ENCODE data around the gene COMMD2.

COMMD2 gene

GRCh38 chr3:149727656-149728055 is 24.6 kb downstream of the COMMD2 start:
- H3K4me3 ChIP-seq (ENCODE audit: low read depth, low read length) = no peak overlapping the region
- no peak for TF ChIP-seq CTCF (IDR thresholded peaks at IDR 0.05; ENCODE audit: low read depth, low read length, missing control alignments)
- no peak for DNase-seq (ENCODE audit: low read depth)

GRCh38 chr3:149726716-149727407 is 25.4 kb downstream of the COMMD2 start:
- H3K4me3 ChIP-seq (ENCODE audit: low read depth, low read length) = no peak overlapping the region
- DNase-seq (ENCODE audit: low read depth) = peak; percentile 30
- TF ChIP-seq CTCF (IDR thresholded peaks at IDR 0.05; ENCODE audit: low read depth, low read length, missing control alignments) = no peak

GRCh38 chr3:149723781-149724180 is 28.5 kb downstream of the COMMD2 start:
- TF ChIP-seq CTCF (IDR thresholded peaks at IDR 0.05; ENCODE audit: low read depth, low read length, missing control alignments) = no peak
- DNase-seq (ENCODE audit: low read depth) = no peak
- H3K4me3 ChIP-seq (ENCODE audit: low read depth, low read length) = no peak overlapping the region

DNA sequence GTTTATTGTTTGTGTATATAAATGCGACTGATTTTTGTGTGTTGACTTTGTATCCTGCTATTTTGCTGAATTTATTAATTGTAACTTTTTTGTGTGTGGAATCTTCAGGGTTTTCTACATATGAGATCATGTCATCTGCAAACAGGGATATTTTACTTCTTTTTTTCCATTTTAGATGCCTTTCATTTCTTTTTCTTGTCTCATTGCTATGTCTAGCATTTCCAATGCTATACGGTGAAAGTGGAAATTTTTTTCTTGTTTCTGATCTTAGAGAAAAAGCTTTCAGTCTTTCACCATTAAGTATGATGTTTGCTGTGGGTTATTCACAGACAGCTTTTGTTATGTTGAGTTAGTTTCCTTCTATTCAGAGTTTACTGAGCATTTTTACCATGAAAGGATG is 31.4 kb downstream of the COMMD2 start:
- H3K4me3 ChIP-seq (ENCODE audit: low read depth, low read length) = no peak overlapping the region
- TF ChIP-seq CTCF (IDR thresholded peaks at IDR 0.05; ENCODE audit: low read depth, low read length, missing control alignments) = no peak
- no peak for DNase-seq (ENCODE audit: low read depth)

- H3K4me3 ChIP-seq (ENCODE audit: low read depth, low read length) = peak overlapping the region; percentile 22
- no peak for DNase-seq (ENCODE audit: low read depth)
- TF ChIP-seq CTCF (IDR thresholded peaks at IDR 0.05; ENCODE audit: low read depth, low read length, missing control alignments) = peak; percentile 66
Measured at GRCh38 chr3:149717391-149718056, 34.8 kb downstream of the COMMD2 start.

DNA sequence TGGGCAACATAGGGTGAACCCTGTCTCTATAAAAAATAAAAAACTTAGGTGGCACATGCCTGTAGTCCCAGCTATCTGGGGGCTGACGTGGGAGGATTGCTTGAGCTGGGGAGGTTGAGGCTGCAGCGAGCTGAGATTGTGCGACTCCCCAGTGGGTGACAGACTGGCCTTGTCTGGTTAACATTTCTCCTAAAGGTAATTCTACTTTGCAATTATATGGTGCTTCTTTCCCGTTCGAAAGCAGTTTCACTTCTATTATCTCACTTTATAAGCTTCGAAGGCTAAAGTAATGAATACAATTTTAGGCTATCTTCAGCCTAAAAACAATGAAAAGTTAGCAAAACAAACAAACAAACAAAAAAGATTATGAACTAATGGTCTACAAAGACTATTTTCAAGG is 35.3 kb downstream of the COMMD2 start:
- DNase-seq (ENCODE audit: low read depth) = no peak
- no peak for TF ChIP-seq CTCF (IDR thresholded peaks at IDR 0.05; ENCODE audit: low read depth, low read length, missing control alignments)
- H3K4me3 ChIP-seq (ENCODE audit: low read depth, low read length) = peak overlapping the region; percentile 22; the same call in 1 of the 2 replicates

DNA sequence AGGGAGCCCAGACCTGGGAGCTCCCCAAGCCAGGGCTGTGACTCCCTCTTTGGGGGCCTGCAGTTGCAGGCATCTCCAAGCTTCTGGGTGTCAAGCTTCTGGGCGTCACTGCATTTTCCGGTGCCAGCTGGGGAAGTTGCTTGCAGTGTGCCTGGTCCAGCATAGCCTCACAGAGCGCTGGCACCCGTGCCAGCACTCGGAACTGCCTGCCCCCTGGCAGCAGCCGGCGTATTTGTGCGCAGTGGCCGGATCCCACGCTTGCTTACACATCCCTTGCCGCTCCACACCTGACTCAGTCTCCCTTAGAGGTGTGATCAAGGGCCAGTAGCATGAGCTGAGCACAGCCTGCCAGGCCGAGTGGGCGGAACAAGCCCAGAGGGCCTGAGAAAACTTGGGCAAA is 37.0 kb downstream of the COMMD2 start:
- no peak overlapping the region for H3K4me3 ChIP-seq (ENCODE audit: low read depth, low read length)
- no peak for DNase-seq (ENCODE audit: low read depth)
- TF ChIP-seq CTCF (IDR thresholded peaks at IDR 0.05; ENCODE audit: low read depth, low read length, missing control alignments) = no peak

All from GM12864 (cell line).